ENCODE results near the gene TBC1D9. TPM values are rescaled to one million over a fixed set of nuclear protein-coding genes. Genes with fewer than 3 reads are reported as not detected.

TBC1D9 gene
- total RNA-seq, 2 experiments from 2014 or later, result 1.0 to 13.0 TPM

DNA sequence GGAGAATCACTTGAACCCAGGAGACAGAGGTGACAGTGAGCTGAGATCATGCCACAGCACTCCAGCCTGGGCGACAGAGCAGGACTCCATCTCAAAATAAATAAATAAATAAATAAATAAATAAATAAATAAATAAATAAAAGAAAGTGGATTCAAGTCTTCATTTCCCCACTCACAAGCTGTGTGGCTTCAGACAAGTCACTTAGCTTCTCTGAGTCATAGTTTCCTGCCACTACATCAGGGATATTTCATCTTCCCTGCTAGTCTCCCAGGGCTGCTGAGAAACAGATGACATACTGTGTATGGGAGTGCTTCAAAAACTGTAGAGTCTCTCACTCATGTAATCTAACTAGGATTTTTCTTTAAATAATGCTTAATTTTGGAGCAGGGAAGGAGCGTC, 37.2 kb downstream of the TBC1D9 start:
- peak overlapping the region; percentile 70 for H3K27ac ChIP-seq (ENCODE audit: low read depth, low read length, poor library complexity, severe bottlenecking)
- POLR2A ChIA-PET, result interaction anchor here (0.5 to 7.9 kb wide), 16 partner anchors 9 to 132 kb away, joined by 3 to 124 read pairs (median 6); no protein-coding TSS in a partner anchor
- no peaks in the 10 kb centered on the region for H3K36me3 ChIP-seq (ENCODE audit: insufficient read depth, low read length)
- H4K20me1 ChIP-seq (ENCODE audit: insufficient read depth, low read length), result no peaks in the 10 kb centered on the region
- CTCF ChIA-PET (ENCODE audit: unreplicated experiment), result interaction anchor here (1.3 to 1.8 kb wide), 2 partner anchors 24 to 26 kb away, joined by 4 to 5 read pairs; no protein-coding TSS in a partner anchor
- no TSS peak for BruUV-seq (replicated peaks)
- H3K9me3 ChIP-seq (ENCODE audit: low read length), result no peaks in the 10 kb centered on the region
- peaks cover 57% of the 10 kb centered on the region for H3K4me1 ChIP-seq (ENCODE audit: insufficient read depth, low read length, poor library complexity, severe bottlenecking)
- TF ChIP-seq, protein P1, sequence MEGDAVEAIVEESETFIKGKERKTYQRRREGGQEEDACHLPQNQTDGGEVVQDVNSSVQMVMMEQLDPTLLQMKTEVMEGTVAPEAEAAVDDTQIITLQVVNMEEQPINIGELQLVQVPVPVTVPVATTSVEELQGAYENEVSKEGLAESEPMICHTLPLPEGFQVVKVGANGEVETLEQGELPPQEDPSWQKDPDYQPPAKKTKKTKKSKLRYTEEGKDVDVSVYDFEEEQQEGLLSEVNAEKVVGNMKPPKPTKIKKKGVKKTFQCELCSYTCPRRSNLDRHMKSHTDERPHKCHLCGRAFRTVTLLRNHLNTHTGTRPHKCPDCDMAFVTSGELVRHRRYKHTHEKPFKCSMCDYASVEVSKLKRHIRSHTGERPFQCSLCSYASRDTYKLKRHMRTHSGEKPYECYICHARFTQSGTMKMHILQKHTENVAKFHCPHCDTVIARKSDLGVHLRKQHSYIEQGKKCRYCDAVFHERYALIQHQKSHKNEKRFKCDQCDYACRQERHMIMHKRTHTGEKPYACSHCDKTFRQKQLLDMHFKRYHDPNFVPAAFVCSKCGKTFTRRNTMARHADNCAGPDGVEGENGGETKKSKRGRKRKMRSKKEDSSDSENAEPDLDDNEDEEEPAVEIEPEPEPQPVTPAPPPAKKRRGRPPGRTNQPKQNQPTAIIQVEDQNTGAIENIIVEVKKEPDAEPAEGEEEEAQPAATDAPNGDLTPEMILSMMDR (conservative IDR thresholded peaks at IDR 0.05; ENCODE audit: low read length), result no peak
- TF ChIP-seq EZH2phosphoT487 (IDR thresholded peaks at IDR 0.05; ENCODE audit: borderline replicate concordance, low read depth, low read length), result no peak
- no peaks in the 10 kb centered on the region for H3K79me2 ChIP-seq (ENCODE audit: insufficient read depth, low read depth, low read length)
- peak overlapping the region; percentile 16 for H3K4me3 ChIP-seq (ENCODE audit: low read depth, low read length, poor library complexity, severe bottlenecking)
- no peaks in the 10 kb centered on the region for H3K9me2 ChIP-seq (ENCODE audit: insufficient read depth, low read length)
- intact Hi-C loops (cut with micrococcal nuclease; ENCODE audit: unreplicated experiment), result loop anchor here (5.0 kb wide), 1 partner anchor 97 kb away; no protein-coding TSS in a partner anchor
- H2AFZ ChIP-seq (ENCODE audit: low read length), result peak overlapping the region; percentile 95; the same call in 1 of the 2 replicates
- no peak for DNase-seq (ENCODE audit: low spot score)
- peak overlapping the region; percentile 90 for H3K4me2 ChIP-seq (ENCODE audit: low read length)

DNA sequence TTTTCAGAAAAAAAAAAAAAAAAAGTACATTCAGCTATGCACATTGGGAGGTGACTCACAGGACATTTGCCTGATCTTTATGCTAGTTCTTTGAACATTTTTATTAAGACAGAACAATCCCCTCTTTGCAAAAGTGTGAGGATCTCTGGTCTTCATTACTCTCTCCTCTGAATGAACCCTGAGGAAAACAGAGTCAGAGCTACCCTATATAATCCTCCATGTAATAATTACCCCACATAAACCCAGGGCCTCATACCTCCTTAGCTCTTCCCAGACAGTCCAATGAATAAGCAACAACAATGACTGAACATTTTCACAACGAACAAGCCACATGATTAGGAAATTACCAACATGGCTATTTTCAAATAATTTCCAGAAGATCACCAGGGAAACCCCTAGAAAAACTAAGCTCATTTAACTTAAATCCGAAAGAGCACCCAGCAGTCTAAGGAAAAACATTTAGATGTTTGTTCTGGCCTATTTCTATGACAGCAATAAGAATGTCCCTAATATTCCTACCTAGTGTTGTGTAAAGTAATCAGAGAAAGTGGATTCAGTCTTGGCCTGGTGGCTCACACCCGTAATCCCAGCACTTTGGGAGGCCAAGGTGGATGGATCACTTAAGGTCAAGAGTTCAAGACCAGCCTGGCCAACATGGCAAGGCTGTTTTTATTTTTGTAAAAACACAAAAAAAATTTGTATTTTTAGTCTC, 37.8 kb downstream of the TBC1D9 start:
- H3K79me2 ChIP-seq (ENCODE audit: insufficient read depth, low read depth, low read length), result no peaks in the 10 kb centered on the region
- no peaks in the 10 kb centered on the region for H3K9me3 ChIP-seq (ENCODE audit: low read length)
- POLR2A ChIA-PET, result interaction anchor here (0.5 to 7.9 kb wide), 19 partner anchors 8 to 155 kb away, joined by 3 to 124 read pairs (median 4); no protein-coding TSS in a partner anchor
- no peak overlapping the region for H3K27ac ChIP-seq (ENCODE audit: low read depth, low read length, poor library complexity, severe bottlenecking)
- H3K36me3 ChIP-seq (ENCODE audit: insufficient read depth, low read length), result no peaks in the 10 kb centered on the region
- no peaks in the 10 kb centered on the region for H4K20me1 ChIP-seq (ENCODE audit: insufficient read depth, low read length)
- BruUV-seq (replicated peaks), result no TSS peak
- DNase-seq (ENCODE audit: low spot score), result no peak
- H3K4me1 ChIP-seq (ENCODE audit: insufficient read depth, low read length, poor library complexity, severe bottlenecking), result peaks cover 57% of the 10 kb centered on the region
- H2AFZ ChIP-seq (ENCODE audit: low read length), result peak overlapping the region; percentile 63; the same call in 1 of the 2 replicates
- 0 out of 2 replicates have a peak overlapping the region, but pooled peaks have one; percentile 14 for H3K4me2 ChIP-seq (ENCODE audit: low read length)
- intact Hi-C loops (cut with micrococcal nuclease; ENCODE audit: unreplicated experiment), result loop anchor here (5.0 kb wide), 1 partner anchor 96 kb away; no protein-coding TSS in a partner anchor
- no peak overlapping the region for H3K4me3 ChIP-seq (ENCODE audit: low read depth, low read length, poor library complexity, severe bottlenecking)
- CTCF ChIA-PET (ENCODE audit: unreplicated experiment), result interaction anchor here (1.8 kb wide), 1 partner anchor 25 kb away, joined by 4 read pairs; no protein-coding TSS in a partner anchor
- H3K9me2 ChIP-seq (ENCODE audit: insufficient read depth, low read length), result no peaks in the 10 kb centered on the region
- TF ChIP-seq, protein P1 (conservative IDR thresholded peaks at IDR 0.05; ENCODE audit: low read length), result no peak
- TF ChIP-seq EZH2phosphoT487 (IDR thresholded peaks at IDR 0.05; ENCODE audit: borderline replicate concordance, low read depth, low read length), result no peak
